ENCODE measurements around the gene AKT3.

The AKT3 gene

GRCh38 chr1:243568793-243569192, 281.2 kb downstream of the AKT3 start:
- H3K9ac ChIP-seq (ENCODE audit: low read depth, low read length, poor library complexity), result no peak overlapping the region
- H3K23ac ChIP-seq (ENCODE audit: low read depth, low read length, poor library complexity), result no peak overlapping the region
- no peak overlapping the region for H4K8ac ChIP-seq (ENCODE audit: low read depth, low read length)
- no peak overlapping the region for H3K14ac ChIP-seq (ENCODE audit: low read length)
- H2AFZ ChIP-seq (ENCODE audit: low read length), result no peak overlapping the region
- no peak overlapping the region for H3K4me2 ChIP-seq (ENCODE audit: insufficient read depth, low read length, poor library complexity, severe bottlenecking)
- H4K91ac ChIP-seq (ENCODE audit: low read depth, low read length, poor library complexity), result no peak overlapping the region
- DNase-seq (ENCODE audit: low spot score), result no peak
- no peaks in the 10 kb centered on the region for H3K27me3 ChIP-seq (ENCODE audit: control insufficient read depth in 3 of 3, insufficient read depth in 3 of 3, low read depth in 1 of 3, low read length in 3 of 3)
- no peak overlapping the region for H3K4me3 ChIP-seq (ENCODE audit: low read length in 2 of 2)
- peaks cover 2% of the 10 kb centered on the region for H3K79me1 ChIP-seq (ENCODE audit: low read depth, low read length)
- H3K36me3 ChIP-seq (replicated peaks in 1 of 2; ENCODE audit: control insufficient read depth in 2 of 2, insufficient read depth in 2 of 2, low read length in 2 of 2), result peaks cover 0 to 15% of the 10 kb centered on the region in 2 donors
- no peak overlapping the region for H2BK5ac ChIP-seq (ENCODE audit: low read length)
- H3K4me1 ChIP-seq (ENCODE audit: control insufficient read depth in 2 of 2, insufficient read depth in 1 of 2, low read depth in 1 of 2, low read length in 2 of 2), result no peaks in the 10 kb centered on the region
- H2BK12ac ChIP-seq (ENCODE audit: low read length), result no peak overlapping the region
- WGBS, 2 donors (ENCODE audit: extremely low coverage in 2 of 2, insufficient read length in 2 of 2, insufficient replicate concordance in 1 of 2), result no CpG with 5 or more reads among the region's 4 CpGs
- no peak overlapping the region for H3K4ac ChIP-seq (ENCODE audit: low read length)
- no peak overlapping the region for H2BK120ac ChIP-seq (ENCODE audit: low read depth, low read length)
- no peak overlapping the region for H2BK15ac ChIP-seq (ENCODE audit: low read length)
- no peak overlapping the region for H3K18ac ChIP-seq (ENCODE audit: low read length)
- H3K9me3 ChIP-seq (replicated peaks in 1 of 2; ENCODE audit: control insufficient read depth in 2 of 2, insufficient read depth in 1 of 2, low read depth in 1 of 2, low read length in 2 of 2), result no peaks in the 10 kb centered on the region
- H3K27ac ChIP-seq (replicated peaks; ENCODE audit: low read length), result no peak overlapping the region
- H2AK5ac ChIP-seq (ENCODE audit: low read depth, low read length), result no peak overlapping the region

- Histone ChIP-seq H3K9ac (ENCODE audit: low read depth, low read length, poor library complexity) (no peak overlapping the region), H3K14ac (ENCODE audit: low read length) (no peak overlapping the region), H4K91ac (ENCODE audit: low read depth, low read length, poor library complexity) (no peak overlapping the region), H2AFZ (ENCODE audit: low read length) (no peak overlapping the region), H3K36me3 (replicated peaks in 1 of 2; ENCODE audit: control insufficient read depth in 2 of 2, insufficient read depth in 2 of 2, low read length in 2 of 2) (peaks cover 7 to 39% of the 10 kb centered on the region in 2 donors), H3K4ac (ENCODE audit: low read length) (no peak overlapping the region), H3K4me3 (ENCODE audit: low read length in 2 of 2) (no peak overlapping the region), H3K79me1 (ENCODE audit: low read depth, low read length) (no peaks in the 10 kb centered on the region), H2BK5ac (ENCODE audit: low read length) (no peak overlapping the region), H2AK5ac (ENCODE audit: low read depth, low read length) (no peak overlapping the region), H2BK12ac (ENCODE audit: low read length) (no peak overlapping the region), H3K23ac (ENCODE audit: low read depth, low read length, poor library complexity) (no peak overlapping the region), H4K8ac (ENCODE audit: low read depth, low read length) (no peak overlapping the region), H2BK120ac (ENCODE audit: low read depth, low read length) (no peak overlapping the region), H3K27me3 (ENCODE audit: control insufficient read depth in 3 of 3, insufficient read depth in 3 of 3, low read depth in 1 of 3, low read length in 3 of 3) (no peaks in the 10 kb centered on the region), H3K9me3 (replicated peaks in 1 of 2; ENCODE audit: control insufficient read depth in 2 of 2, insufficient read depth in 1 of 2, low read depth in 1 of 2, low read length in 2 of 2) (peaks cover 4 to 18% of the 10 kb centered on the region in 2 donors), H3K27ac (replicated peaks; ENCODE audit: low read length) (no peak overlapping the region), H2BK15ac (ENCODE audit: low read length) (no peak overlapping the region), H3K18ac (ENCODE audit: low read length) (no peak overlapping the region), H3K4me1 (ENCODE audit: control insufficient read depth in 2 of 2, insufficient read depth in 1 of 2, low read depth in 1 of 2, low read length in 2 of 2) (peaks cover 0 to 1% of the 10 kb centered on the region in 2 donors), H3K4me2 (ENCODE audit: insufficient read depth, low read length, poor library complexity, severe bottlenecking) (no peak overlapping the region)
- no peak for DNase-seq (ENCODE audit: low spot score)
Measured at GRCh38 chr1:243564814-243565213, 285.2 kb downstream of the AKT3 start.

GRCh38 chr1:243563732-243564131, 286.3 kb downstream of the AKT3 start:
- H2BK5ac ChIP-seq (ENCODE audit: low read length), result no peak overlapping the region
- no peak for DNase-seq (ENCODE audit: low spot score)
- H3K27ac ChIP-seq (replicated peaks; ENCODE audit: low read length), result no peak overlapping the region
- no peak overlapping the region for H2BK120ac ChIP-seq (ENCODE audit: low read depth, low read length)
- no peak overlapping the region for H2AFZ ChIP-seq (ENCODE audit: low read length)
- no peak overlapping the region for H3K23ac ChIP-seq (ENCODE audit: low read depth, low read length, poor library complexity)
- H3K4me2 ChIP-seq (ENCODE audit: insufficient read depth, low read length, poor library complexity, severe bottlenecking), result no peak overlapping the region
- no peak overlapping the region for H3K14ac ChIP-seq (ENCODE audit: low read length)
- H3K18ac ChIP-seq (ENCODE audit: low read length), result no peak overlapping the region
- no peak overlapping the region for H2BK12ac ChIP-seq (ENCODE audit: low read length)
- no peak overlapping the region for H3K4ac ChIP-seq (ENCODE audit: low read length)
- H2AK5ac ChIP-seq (ENCODE audit: low read depth, low read length), result no peak overlapping the region
- peaks cover 7 to 37% of the 10 kb centered on the region in 2 donors for H3K36me3 ChIP-seq (replicated peaks in 1 of 2; ENCODE audit: control insufficient read depth in 2 of 2, insufficient read depth in 2 of 2, low read length in 2 of 2)
- peaks cover 0 to 1% of the 10 kb centered on the region in 2 donors for H3K4me1 ChIP-seq (ENCODE audit: control insufficient read depth in 2 of 2, insufficient read depth in 1 of 2, low read depth in 1 of 2, low read length in 2 of 2)
- H4K91ac ChIP-seq (ENCODE audit: low read depth, low read length, poor library complexity), result no peak overlapping the region
- H2BK15ac ChIP-seq (ENCODE audit: low read length), result no peak overlapping the region
- no peak overlapping the region for H3K9ac ChIP-seq (ENCODE audit: low read depth, low read length, poor library complexity)
- H3K4me3 ChIP-seq (ENCODE audit: low read length in 2 of 2), result no peak overlapping the region
- H4K8ac ChIP-seq (ENCODE audit: low read depth, low read length), result no peak overlapping the region
- H3K9me3 ChIP-seq (replicated peaks in 1 of 2; ENCODE audit: control insufficient read depth in 2 of 2, insufficient read depth in 1 of 2, low read depth in 1 of 2, low read length in 2 of 2), result peaks cover 4 to 18% of the 10 kb centered on the region in 2 donors
- WGBS, 2 donors (ENCODE audit: extremely low coverage in 2 of 2, insufficient read length in 2 of 2, insufficient replicate concordance in 1 of 2), result no CpG with 5 or more reads among the region's 4 CpGs
- H3K79me1 ChIP-seq (ENCODE audit: low read depth, low read length), result no peaks in the 10 kb centered on the region
- H3K27me3 ChIP-seq (ENCODE audit: control insufficient read depth in 3 of 3, insufficient read depth in 3 of 3, low read depth in 1 of 3, low read length in 3 of 3), result no peaks in the 10 kb centered on the region

- no CpG with 5 or more reads among the region's 1 CpG for WGBS, 2 donors (ENCODE audit: extremely low coverage in 2 of 2, insufficient read length in 2 of 2, insufficient replicate concordance in 1 of 2)
- Histone ChIP-seq H3K9me3 (replicated peaks in 1 of 2; ENCODE audit: control insufficient read depth in 2 of 2, insufficient read depth in 1 of 2, low read depth in 1 of 2, low read length in 2 of 2) (peaks cover 4 to 18% of the 10 kb centered on the region in 2 donors), H3K27me3 (ENCODE audit: control insufficient read depth in 3 of 3, insufficient read depth in 3 of 3, low read depth in 1 of 3, low read length in 3 of 3) (no peaks in the 10 kb centered on the region), H3K4me2 (ENCODE audit: insufficient read depth, low read length, poor library complexity, severe bottlenecking) (no peak overlapping the region), H2BK15ac (ENCODE audit: low read length) (no peak overlapping the region), H2AK5ac (ENCODE audit: low read depth, low read length) (no peak overlapping the region), H3K79me1 (ENCODE audit: low read depth, low read length) (no peaks in the 10 kb centered on the region), H3K36me3 (replicated peaks in 1 of 2; ENCODE audit: control insufficient read depth in 2 of 2, insufficient read depth in 2 of 2, low read length in 2 of 2) (peaks cover 7 to 34% of the 10 kb centered on the region in 2 donors), H4K8ac (ENCODE audit: low read depth, low read length) (no peak overlapping the region), H4K91ac (ENCODE audit: low read depth, low read length, poor library complexity) (no peak overlapping the region), H3K4me1 (ENCODE audit: control insufficient read depth in 2 of 2, insufficient read depth in 1 of 2, low read depth in 1 of 2, low read length in 2 of 2) (peaks cover 0 to 1% of the 10 kb centered on the region in 2 donors), H3K18ac (ENCODE audit: low read length) (no peak overlapping the region), H3K4me3 (ENCODE audit: low read length in 2 of 2) (no peak overlapping the region), H2BK120ac (ENCODE audit: low read depth, low read length) (no peak overlapping the region), H3K4ac (ENCODE audit: low read length) (no peak overlapping the region), H3K23ac (ENCODE audit: low read depth, low read length, poor library complexity) (no peak overlapping the region), H3K27ac (replicated peaks; ENCODE audit: low read length) (no peak overlapping the region), H2BK12ac (ENCODE audit: low read length) (no peak overlapping the region), H2BK5ac (ENCODE audit: low read length) (no peak overlapping the region), H3K9ac (ENCODE audit: low read depth, low read length, poor library complexity) (no peak overlapping the region), H3K14ac (ENCODE audit: low read length) (no peak overlapping the region), H2AFZ (ENCODE audit: low read length) (no peak overlapping the region)
- no peak for DNase-seq (ENCODE audit: low spot score)
Measured at GRCh38 chr1:243562473-243562872, 287.6 kb downstream of the AKT3 start.

All from neuronal stem cell (in vitro differentiated cells).